GM12878 (cell line): ENCODE results near the gene RIMBP2. TPM values are rescaled to one million over a fixed set of nuclear protein-coding genes. Genes with fewer than 3 reads are reported as not detected.

Experiments
- ATAC-seq: fragments of 200-7000 bp; cut with Tn5 transposase; 3 replicates; pipeline ENCODE4 v1.9.1; 2020; ENCODE audit warnings: mild to moderate bottlenecking, moderate library complexity
- BruUV-seq: library from RNA; stranded (reverse); fragments of 400-500 nt; replicated peaks from 2 replicates; lab custom pipeline; 2021; lab: Mats Ljungman, UMichigan
- CTCF ChIA-PET: fragments of 300-600 bp; sonication (Branson Sonifier 250); formaldehyde crosslinking; extraction: SDS; loops from one replicate; lab custom pipeline; 2021; ENCODE audit warnings: inconsistent platforms; lab: Yijun Ruan, JAX
- POLR2A ChIA-PET: fragments of 350-600 bp; formaldehyde crosslinking; extraction: SDS; loops from one replicate; lab custom pipeline; 2021; ENCODE audit warnings: inconsistent platforms; lab: Charles Lee
- RAD21 ChIA-PET: fragments of 300-600 bp; sonication (Branson Sonifier 250); formaldehyde crosslinking; loops from one replicate; lab custom pipeline; 2023; ENCODE audit warnings: antibody characterized with exemption; ENCODE audit not compliant: unreplicated experiment; lab: Charles Lee
- SMC1A ChIA-PET: fragments of 300-600 bp; sonication (Branson Sonifier 250); formaldehyde crosslinking; loops from one replicate; lab custom pipeline; 2023; ENCODE audit not compliant: unreplicated experiment, uncharacterized antibody; lab: Charles Lee
- DNase-seq: peaks from one replicate; pipeline ENCODE4 v3.0.0-alpha.2; 2011; ENCODE audit warnings: low read depth, low spot score
- FAIRE-seq: peaks from 3 replicates; lab custom pipeline; 2011; peaks lifted over from hg19 to GRCh38; lab: Jason Lieb, UNC
- H2AFZ ChIP-seq: 2 replicates; pipeline ENCODE4 v1.6.0; 2011; ENCODE audit warnings: low read depth, low read length, control low read depth; ENCODE audit not compliant: control insufficient read depth
- H3K27ac ChIP-seq: 2 replicates; pipeline ENCODE4 v1.5.1; 2011; ENCODE audit warnings: control low read depth; ENCODE audit not compliant: control insufficient read depth, insufficient read depth
- H3K27me3 ChIP-seq, 2 experiments: replicated peaks in 1 of 2; 2 replicates each; pipeline versions ENCODE4 v1.6.0 to v1.6.1; 2011; ENCODE audit warnings: low read length in 1 of 2; ENCODE audit not compliant: control insufficient read depth in 2 of 2, insufficient read depth in 2 of 2
- H3K36me3 ChIP-seq, 2 experiments: 2 replicates each; pipeline ENCODE4 v1.5.1; 2011; ENCODE audit warnings: low read length in 1 of 2; ENCODE audit not compliant: control insufficient read depth in 2 of 2, insufficient read depth in 2 of 2
- H3K4me1 ChIP-seq: 2 replicates; pipeline ENCODE4 v1.6.1; 2011; ENCODE audit warnings: mild to moderate bottlenecking, low read length, moderate library complexity, mixed read lengths; ENCODE audit not compliant: control insufficient read depth, insufficient read depth
- H3K4me2 ChIP-seq: 2 replicates; pipeline ENCODE4 v1.6.0; 2011; ENCODE audit warnings: control low read depth; ENCODE audit not compliant: control insufficient read depth, insufficient read depth
- H3K4me3 ChIP-seq: fragments of 200-600 bp; sonication (generic); 2 replicates; pipeline ENCODE4 v1.5.1; 2016
- H3K79me2 ChIP-seq: 2 replicates; pipeline ENCODE4 v1.6.0; 2011; ENCODE audit warnings: low read length; ENCODE audit not compliant: control insufficient read depth, insufficient read depth
- H3K9ac ChIP-seq: 2 replicates; pipeline ENCODE4 v1.8.0; 2011; ENCODE audit warnings: low read length, control low read depth, mixed read lengths; ENCODE audit not compliant: control insufficient read depth, insufficient read depth
- H3K9me3 ChIP-seq: replicated peaks from 3 replicates; pipeline ENCODE4 v1.5.1; 2011; ENCODE audit warnings: mild to moderate bottlenecking, low read length; ENCODE audit not compliant: control insufficient read depth, insufficient read depth
- H4K20me1 ChIP-seq: 2 replicates; pipeline ENCODE4 v1.6.0; 2011; ENCODE audit not compliant: control insufficient read depth, insufficient read depth
- CTCF ChIP-seq, 3 experiments: IDR thresholded peaks in 2 of 3; conservative IDR thresholded peaks in 1 of 3; 2 replicates each; pipeline ENCODE4 v1.5.1; 2011; ENCODE audit warnings: low read depth in 3 of 3, low read length in 3 of 3, mild to moderate bottlenecking in 3 of 3, control low read depth in 2 of 3, moderate library complexity in 2 of 3, inconsistent platforms in 1 of 3, mixed read lengths in 1 of 3; ENCODE audit not compliant: control insufficient read depth in 2 of 3, insufficient read depth in 1 of 3; ENCODE audit errors: extremely low read depth in 1 of 3
- SRF ChIP-seq, 2 experiments: IDR thresholded peaks; 2 replicates each; pipeline ENCODE4 v1.6.1; 2011; ENCODE audit warnings: low read depth in 2 of 2, low read length in 2 of 2, mild to moderate bottlenecking in 1 of 2, moderate library complexity in 1 of 2
- STAT1 ChIP-seq: fragments of 450-650 bp; conservative IDR thresholded peaks from 2 replicates; pipeline ENCODE4 v1.6.1; 2014; ENCODE audit warnings: antibody characterized with exemption, mild to moderate bottlenecking
- WGBS: methylation state at CpG from one replicate; pipeline ENCODE4 v1.1.6; 2016; ENCODE audit warnings: low lambda C conversion rate; ENCODE audit not compliant: insufficient replicate concordance, insufficient coverage; ENCODE audit errors: missing lambda C conversion rate; 5-methylcytosine and 5-hydroxymethylcytosine counted together
- in situ Hi-C: fragments of 300-500 bp; cut with MboI; formaldehyde crosslinking; loops from 9 replicates; pipeline ENCODE4 v1.14.3; 2018; ENCODE audit warnings: mixed read lengths
- intact Hi-C: fragments of 100-400 bp; cut with micrococcal nuclease; formaldehyde crosslinking; loops from one replicate; pipeline ENCODE4 v1.14.2; 2022; ENCODE audit not compliant: unreplicated experiment
- polyA plus RNA-seq, 11 experiments: library from polyadenylated mRNA; depleted of rRNA in 4 of 11; unstranded in 6 of 11; stranded (reverse) in 5 of 11; fragments of >200 nt; fragmentation: Nextera tagmentation in 4 of 11; fragmentation: Illumina TruSeq in 1 of 11; extraction: Ambion mirVana in 4 of 11; extraction: Trizol in 1 of 11; gene quantifications; 1 replicate in 1 of 11; 2 replicates in 10 of 11; pipeline versions ENCODE4 v1.2.1 to v1.2.3, GENCODE V29; 2011 to 2016; ENCODE audit warnings: inconsistent platforms in 2 of 11, missing spikeins in 2 of 11, low read depth in 1 of 11
- total RNA-seq, 4 experiments: library from RNA; depleted of rRNA in 3 of 4; stranded (reverse); fragments of >200 nt in 3 of 4; fragmentation: Illumina TruSeq in 1 of 4; extraction: Trizol in 1 of 4; gene quantifications; 2 replicates each; pipeline versions ENCODE4 v1.2.1 to v1.2.3, GENCODE V29; 2013 to 2021

RIMBP2 gene
- total and polyA plus RNA-seq, 10 of the 15 experiments (the other 5 are each of a cell fraction or from before 2014, with no cell fraction given) = 0.04 to 2.9 (median 0.07) TPM; not detected in 1

- CTCF ChIA-PET = no interaction called here
- 27% methylated on average over 2 of the region's 2 CpGs for WGBS
These were observed 349.1 kb downstream of the RIMBP2 start for GRCh38 chr12:130367003-130367402.

More at GRCh38 chr12:130367003-130367402, 349.1 kb downstream of the RIMBP2 start:
- Histone ChIP-seq H3K9ac (no peak overlapping the region), H3K27me3 (no peaks in the 10 kb centered on the region), H3K4me2 (no peak overlapping the region), H3K4me1 (no peaks in the 10 kb centered on the region), H3K36me3 (no peaks in the 10 kb centered on the region), H3K79me2 (no peaks in the 10 kb centered on the region), H3K4me3 (no peak overlapping the region), H2AFZ (no peak overlapping the region), H4K20me1 (no peaks in the 10 kb centered on the region), H3K9me3 (no peaks in the 10 kb centered on the region; the same call in 2 of the 3 replicates), H3K27ac (no peak overlapping the region)
- FAIRE-seq = no peak
- in situ Hi-C loops (no loop called here), intact Hi-C loops (no loop called here)
- no peak for ATAC-seq
- no peak for TF ChIP-seq SRF (IDR thresholded peaks at IDR 0.05; ENCODE audit: low read depth in 2 of 2, low read length in 2 of 2)
- TF ChIP-seq STAT1 = no peak
- TF ChIP-seq CTCF (IDR thresholded peaks at IDR 0.05 in 2 of 3, conservative IDR thresholded peaks at IDR 0.05 in 1 of 3; ENCODE audit: control insufficient read depth in 2 of 3, extremely low read depth in 1 of 3, insufficient read depth in 1 of 3, low read depth in 3 of 3, low read length in 3 of 3) = no peak
- RAD21 ChIA-PET = no interaction called here
- SMC1A ChIA-PET = no interaction called here
- no TSS peak for BruUV-seq
- POLR2A ChIA-PET = no interaction called here
- DNase-seq = no peak
